HepG2 (cell line): Measurements from ENCODE around the gene OCLN. TPM values are rescaled to one million over a fixed set of nuclear protein-coding genes. Genes with fewer than 3 reads are reported as not detected.
A peak's percentile ranks its signal among the peaks of the same experiment; 100 is the strongest.

ENCODE experiments used
- ATAC-seq: fragments of 200-7000 bp; cut with Tn5 transposase; 3 replicates; pipeline ENCODE4 v1.9.1; 2020; ENCODE audit warnings: mild to moderate bottlenecking, moderate library complexity
- BruUV-seq: library from RNA; stranded (reverse); fragments of 400-500 nt; replicated peaks from 2 replicates; lab custom pipeline; 2021; lab: Mats Ljungman, UMichigan
- CTCF ChIA-PET: fragments of 300-600 bp; formaldehyde crosslinking; extraction: SDS; loops from one replicate; lab custom pipeline; 2021; ENCODE audit warnings: low total read pairs, inconsistent platforms, low intra/inter-chr PET ratio; lab: Yijun Ruan, JAX
- POLR2A ChIA-PET: fragments of 350-600 bp; sonication (Branson Sonifier 250); formaldehyde crosslinking; loops from one replicate; lab custom pipeline; 2020; ENCODE audit warnings: antibody characterized with exemption, inconsistent platforms; lab: Yijun Ruan, JAX
- DNase-seq: peaks from one replicate; pipeline ENCODE4 v3.0.0-alpha.2; 2015; ENCODE audit warnings: low spot score
- FAIRE-seq: peaks from 3 replicates; lab custom pipeline; 2011; peaks lifted over from hg19 to GRCh38; lab: Jason Lieb, UNC
- H2AFZ ChIP-seq: one replicate; pipeline ENCODE4 v1.6.1; 2011; ENCODE audit warnings: low read length, inconsistent platforms
- H3K27ac ChIP-seq: fragments of 300-600 bp; 3 replicates; pipeline ENCODE4 v1.8.0; 2011; ENCODE audit warnings: mixed run types, mild to moderate bottlenecking, mixed read lengths, low read length, inconsistent platforms; ENCODE audit not compliant: insufficient read depth; ENCODE audit errors: extremely low read length
- H3K27me3 ChIP-seq, 2 experiments: fragments of 200-600 bp in 1 of 2; 2 replicates in 1 of 2; 3 replicates in 1 of 2; pipeline versions ENCODE4 v1.6.0 to v1.8.0; 2011; ENCODE audit warnings: low read length in 2 of 2, mild to moderate bottlenecking in 2 of 2, moderate library complexity in 2 of 2, inconsistent platforms in 1 of 2; ENCODE audit not compliant: insufficient read depth in 2 of 2, control insufficient read depth in 1 of 2
- H3K36me3 ChIP-seq, 2 experiments: fragments of 200-600 bp in 1 of 2; replicated peaks in 1 of 2; 2 replicates in 1 of 2; 3 replicates in 1 of 2; pipeline versions ENCODE4 v1.5.1 to v1.8.0; 2011; ENCODE audit warnings: low read length in 2 of 2, inconsistent platforms in 1 of 2; ENCODE audit not compliant: insufficient read depth in 2 of 2, control insufficient read depth in 1 of 2
- H3K4me1 ChIP-seq: 2 replicates; pipeline ENCODE4 v1.5.1; 2012; ENCODE audit warnings: low read length, inconsistent platforms; ENCODE audit not compliant: insufficient read depth
- H3K4me2 ChIP-seq: 2 replicates; pipeline ENCODE4 v1.6.0; 2011; ENCODE audit warnings: low read depth, low read length, inconsistent platforms
- H3K4me3 ChIP-seq, 3 experiments: fragments of 200-600 bp in 1 of 3; sonication (generic), shearing (Covaris generic) in 1 of 3; replicated peaks in 1 of 3; 2 replicates each; pipeline ENCODE4 v1.5.1; 2011 to 2016; ENCODE audit warnings: low read length in 3 of 3, inconsistent platforms in 2 of 3, low read depth in 2 of 3, mild to moderate bottlenecking in 2 of 3, control low read depth in 1 of 3, mixed read lengths in 1 of 3; ENCODE audit not compliant: insufficient read depth in 1 of 3
- H3K79me2 ChIP-seq: one replicate; pipeline ENCODE4 v1.6.1; 2011; ENCODE audit warnings: low read length, inconsistent platforms; ENCODE audit not compliant: insufficient read depth
- H3K9ac ChIP-seq: 2 replicates; pipeline ENCODE4 v1.6.0; 2011; ENCODE audit warnings: mild to moderate bottlenecking, low read depth, low read length, inconsistent platforms; ENCODE audit not compliant: insufficient read depth
- H3K9me3 ChIP-seq: 2 replicates; pipeline ENCODE4 v1.5.1; 2012; ENCODE audit warnings: mild to moderate bottlenecking, low read length
- H4K20me1 ChIP-seq: 2 replicates; pipeline ENCODE4 v1.6.0; 2011; ENCODE audit warnings: inconsistent platforms, mild to moderate bottlenecking, low read length, moderate library complexity; ENCODE audit not compliant: insufficient read depth
- AHDC1 ChIP-seq: sonication (generic); formaldehyde crosslinking; IDR thresholded peaks from 2 replicates; pipeline ENCODE4 v1.5.1; 2020; ENCODE audit warnings: mild to moderate bottlenecking, missing genetic modification reagents, borderline replicate concordance
- CEBPB ChIP-seq: IDR thresholded peaks from 2 replicates; pipeline ENCODE4 v1.6.1; 2011; ENCODE audit warnings: low read depth, low read length, improper control_type of control experiment, borderline replicate concordance
- FUBP1 ChIP-seq: sonication (generic); formaldehyde crosslinking; IDR thresholded peaks from 2 replicates; pipeline ENCODE4 v1.5.1; 2020; ENCODE audit warnings: missing genetic modification reagents, mild to moderate bottlenecking, borderline replicate concordance
- GATAD1 ChIP-seq: IDR thresholded peaks from 2 replicates; pipeline ENCODE4 v1.6.1; 2016; ENCODE audit warnings: missing genetic modification reagents, missing compliant biosample characterization
- GATAD2A ChIP-seq: IDR thresholded peaks from 2 replicates; pipeline ENCODE4 v1.6.1; 2016
- GZF1 ChIP-seq: sonication (generic); formaldehyde crosslinking; IDR thresholded peaks from 2 replicates; pipeline ENCODE4 v1.5.1; 2020; ENCODE audit warnings: mild to moderate bottlenecking, missing genetic modification reagents
- HMG20B ChIP-seq: conservative IDR thresholded peaks from 2 replicates; pipeline ENCODE4 v1.6.1; 2016; ENCODE audit warnings: missing genetic modification reagents, missing compliant biosample characterization
- HNRNPH1 ChIP-seq: fragments of 200-400 bp; formaldehyde crosslinking; optimal IDR thresholded peaks from 2 replicates; pipeline ENCODE3; 2017; ENCODE audit warnings: mild to moderate bottlenecking, low read depth, low read length
- MLX ChIP-seq: IDR thresholded peaks from 2 replicates; pipeline ENCODE4 v1.6.1; 2016
- PREB ChIP-seq: sonication (generic); formaldehyde crosslinking; IDR thresholded peaks from 2 replicates; pipeline ENCODE4 v1.4.0; 2020; ENCODE audit warnings: missing genetic modification reagents
- SAP130 ChIP-seq: IDR thresholded peaks from 2 replicates; pipeline ENCODE4 v1.6.1; 2016; ENCODE audit warnings: low read depth
- THAP11 ChIP-seq: IDR thresholded peaks from 2 replicates; pipeline ENCODE4 v1.6.1; 2016; ENCODE audit warnings: missing biosample characterization, missing genetic modification reagents
- ZBTB7B ChIP-seq: sonication (generic); formaldehyde crosslinking; IDR thresholded peaks from 2 replicates; pipeline ENCODE4 v1.4.0; 2020; ENCODE audit warnings: missing genetic modification reagents
- ZNF275 ChIP-seq: sonication (generic); formaldehyde crosslinking; IDR thresholded peaks from 2 replicates; pipeline ENCODE4 v1.8.0; 2022; ENCODE audit warnings: missing genetic modification reagents, mild to moderate bottlenecking, inconsistent platforms, borderline replicate concordance
- ZNF44 ChIP-seq: sonication (generic); formaldehyde crosslinking; IDR thresholded peaks from 2 replicates; pipeline ENCODE4 v1.5.1; 2020; ENCODE audit warnings: mild to moderate bottlenecking, missing genetic modification reagents
- WGBS: methylation state at CpG from one replicate; pipeline ENCODE4 v1.1.6; 2017; ENCODE audit warnings: low lambda C conversion rate; 5-methylcytosine and 5-hydroxymethylcytosine counted together
- in situ Hi-C: cut with HindIII; loops from 2 replicates; pipeline ENCODE4 v1.10.0; 2017; ENCODE audit warnings: low pct_unique_long_range_greater_than_20kb; ENCODE audit not compliant: extremely low pct_ligation_motif_present
- intact Hi-C: fragments of 100-400 bp; cut with micrococcal nuclease; formaldehyde crosslinking; loops from one replicate; pipeline ENCODE4 v1.10.0; 2022; ENCODE audit not compliant: unreplicated experiment
- polyA plus RNA-seq, 8 experiments: library from polyadenylated mRNA; depleted of rRNA in 3 of 8; stranded (reverse) in 7 of 8; unstranded in 1 of 8; fragments of >200 nt; fragmentation: Illumina TruSeq in 4 of 8; extraction: Trizol in 4 of 8; gene quantifications; 2 replicates each; pipeline versions ENCODE4 v1.2.1 to v1.2.3, GENCODE V29; 2011 to 2016; ENCODE audit warnings: low read depth in 4 of 8, missing spikeins in 1 of 8, mixed read lengths in 1 of 8; ENCODE audit not compliant: insufficient read depth in 1 of 8
- total RNA-seq, 5 experiments: library from RNA; depleted of rRNA; stranded (reverse); fragments of >200 nt; fragmentation: Illumina TruSeq; extraction: Trizol; gene quantifications; 2 replicates each; pipeline ENCODE4 v1.2.3, GENCODE V29; 2016; ENCODE audit warnings: low read depth in 1 of 5

Gene OCLN
- total and polyA plus RNA-seq, 2 of the 13 experiments (the other 11 are each of a cell fraction or from before 2014, with no cell fraction given): 24.1 to 34.8 TPM

- no peak for TF ChIP-seq ZNF275
- 0 out of 2 replicates have a peak, but pooled peaks have one; percentile 18 for TF ChIP-seq SAP130
- TF ChIP-seq THAP11: no peak
- TF ChIP-seq FUBP1 (CRISPR knock-in tag): no peak
- no peak for TF ChIP-seq HNRNPH1
- TF ChIP-seq CEBPB: peak; percentile 47; the same call in 1 of the 2 replicates
These were observed 7.7 kb upstream of the OCLN start (continued) for GRCh38 chr5:69484891-69485290.

- Histone ChIP-seq H3K9me3 (no peaks in the 10 kb centered on the region), H3K27ac (no peak overlapping the region), H3K27me3 (no peaks in the 10 kb centered on the region), H3K4me1 (peaks cover 44% of the 10 kb centered on the region), H3K9ac (no peak overlapping the region), H2AFZ (no peak overlapping the region), H3K4me3 (no peak overlapping the region), H3K36me3 (no peaks in the 10 kb centered on the region), H4K20me1 (no peaks in the 10 kb centered on the region), H3K79me2 (no peaks in the 10 kb centered on the region), H3K4me2 (no peak overlapping the region)
- DNase-seq (no peak), ATAC-seq (no peak), FAIRE-seq (no peak)
- CTCF ChIA-PET: no interaction called here
- 62% methylated on average over 1 of the region's 1 CpG for WGBS
- POLR2A ChIA-PET: no interaction called here
- intact Hi-C loops (no loop called here), in situ Hi-C loops (no loop called here)
- BruUV-seq: no TSS peak
- no peak for TF ChIP-seq GATAD1 (CRISPR knock-in tag)
- no peak for TF ChIP-seq HMG20B (CRISPR knock-in tag)
- no peak for TF ChIP-seq GZF1 (CRISPR knock-in tag)
- no peak for TF ChIP-seq AHDC1 (CRISPR knock-in tag)
- no peak for TF ChIP-seq MLX (CRISPR knock-in tag)
- TF ChIP-seq GATAD2A (CRISPR knock-in tag): no peak
- no peak for TF ChIP-seq ZNF44
- no peak for TF ChIP-seq PREB (CRISPR knock-in tag)
- TF ChIP-seq ZBTB7B (CRISPR knock-in tag): no peak
These were observed 7.1 kb upstream of the OCLN start for GRCh38 chr5:69485471-69485870.
